K562 (cell line): Measurements from ENCODE around the gene NASP. TPM values are rescaled to one million over a fixed set of nuclear protein-coding genes. Genes with fewer than 3 reads are reported as not detected.
A peak's percentile ranks its signal among the peaks of the same experiment; 100 is the strongest.

Experiments used
- ATAC-seq: fragments of 200-7000 bp; cut with Tn5 transposase; 3 replicates; pipeline ENCODE4 v1.9.1; 2020; ENCODE audit warnings: moderate library complexity
- BruUV-seq: library from RNA; stranded (reverse); fragments of 400-500 nt; replicated peaks from 2 replicates; lab custom pipeline; 2021; lab: Mats Ljungman, UMichigan
- CTCF ChIA-PET: fragments of 300-600 bp; formaldehyde crosslinking; extraction: SDS; loops from one replicate; lab custom pipeline; 2021; ENCODE audit warnings: low intra/inter-chr PET ratio; lab: Yijun Ruan, JAX
- POLR2A ChIA-PET: fragments of 300-600, 350-650 bp; sonication (Branson Sonifier 250); formaldehyde crosslinking; extraction: SDS; loops from one replicate; lab custom pipeline; 2021; ENCODE audit warnings: antibody characterized with exemption, inconsistent platforms; lab: Yijun Ruan, JAX
- DNase-seq, 4 experiments: peaks; one replicate each; pipeline versions ENCODE4 v3.0.0 to v3.0.0-alpha.2; 2011 to 2018; ENCODE audit warnings: low spot score in 3 of 4, mixed read lengths in 3 of 4; ENCODE audit errors: extremely low read depth in 1 of 4
- FAIRE-seq: peaks from 2 replicates; lab custom pipeline; 2011; peaks lifted over from hg19 to GRCh38; lab: Jason Lieb, UNC
- H2AFZ ChIP-seq: 2 replicates; pipeline ENCODE4 v1.6.0; 2011; ENCODE audit warnings: low read depth, low read length, control low read depth, inconsistent platforms
- H3K27ac ChIP-seq: fragments of 200-600 bp; 3 replicates; pipeline ENCODE4 v1.8.0; 2011; ENCODE audit warnings: low read depth, mild to moderate bottlenecking, control low read depth, inconsistent platforms, low read length, moderate library complexity, mixed read lengths; ENCODE audit errors: extremely low read depth
- H3K27me3 ChIP-seq, 2 experiments: fragments of 300-600 bp in 1 of 2; 2 replicates in 1 of 2; 3 replicates in 1 of 2; pipeline versions ENCODE4 v1.6.0 to v1.8.0; 2011; ENCODE audit warnings: inconsistent platforms in 2 of 2, low read length in 2 of 2, mild to moderate bottlenecking in 1 of 2, mixed read lengths in 1 of 2, moderate library complexity in 1 of 2; ENCODE audit not compliant: control insufficient read depth in 2 of 2, insufficient read depth in 2 of 2
- H3K36me3 ChIP-seq: fragments of 300-600 bp; 3 replicates; pipeline ENCODE4 v1.8.0; 2011; ENCODE audit warnings: mild to moderate bottlenecking, low read length, inconsistent platforms; ENCODE audit not compliant: control insufficient read depth, insufficient read depth
- H3K4me1 ChIP-seq, 2 experiments: fragments of 200-600 bp in 1 of 2; replicated peaks in 1 of 2; 2 replicates in 1 of 2; 3 replicates in 1 of 2; pipeline versions ENCODE4 v1.5.1 to v1.8.0; 2011; ENCODE audit warnings: inconsistent platforms in 2 of 2, low read length in 2 of 2, mild to moderate bottlenecking in 1 of 2, mixed read lengths in 1 of 2, moderate library complexity in 1 of 2; ENCODE audit not compliant: control insufficient read depth in 2 of 2, insufficient read depth in 2 of 2
- H3K4me2 ChIP-seq: 2 replicates; pipeline ENCODE4 v1.6.1; 2011; ENCODE audit warnings: low read length, control low read depth, inconsistent platforms, mixed read lengths; ENCODE audit not compliant: insufficient read depth
- H3K4me3 ChIP-seq: fragments of 200-600 bp; sonication (generic), shearing (Covaris generic); 2 replicates; pipeline ENCODE4 v1.5.1; 2016; ENCODE audit warnings: control low read depth, inconsistent platforms
- H3K79me2 ChIP-seq: fragments of 200-600 bp; 3 replicates; pipeline ENCODE4 v1.8.0; 2011; ENCODE audit warnings: low read length, inconsistent platforms; ENCODE audit not compliant: control insufficient read depth, insufficient read depth
- H3K9ac ChIP-seq, 2 experiments: 2 replicates each; pipeline versions ENCODE4 v1.6.0 to v1.6.1; 2011; ENCODE audit warnings: low read depth in 2 of 2, low read length in 2 of 2, control low read depth in 1 of 2, inconsistent platforms in 1 of 2, mild to moderate bottlenecking in 1 of 2, mixed read lengths in 1 of 2; ENCODE audit not compliant: insufficient read depth in 1 of 2
- H3K9me1 ChIP-seq: one replicate; pipeline ENCODE4 v1.6.0; 2011; ENCODE audit warnings: inconsistent platforms, mild to moderate bottlenecking, low read length, moderate library complexity; ENCODE audit not compliant: control insufficient read depth, insufficient read depth
- H3K9me3 ChIP-seq: replicated peaks from 2 replicates; pipeline ENCODE4 v1.5.1; 2011; ENCODE audit warnings: low read depth, low read length, inconsistent platforms; ENCODE audit not compliant: control insufficient read depth, insufficient read depth
- H4K20me1 ChIP-seq: replicated peaks from 2 replicates; pipeline ENCODE4 v1.6.1; 2011; ENCODE audit warnings: low read length, inconsistent platforms, mixed read lengths; ENCODE audit not compliant: control insufficient read depth, insufficient read depth
- BCL6 ChIP-seq: fragments of 250-450 bp; sonication (Bioruptor Pico); IDR thresholded peaks from 2 replicates; pipeline ENCODE4 v1.4.0; 2020
- CBFB ChIP-seq: sonication (generic); formaldehyde crosslinking; IDR thresholded peaks from 2 replicates; pipeline ENCODE4 v1.4.0; 2020; ENCODE audit warnings: mild to moderate bottlenecking, missing genetic modification reagents
- CBX1 ChIP-seq: sonication (generic); IDR thresholded peaks from 2 replicates; pipeline ENCODE4 v1.6.1; 2016; ENCODE audit warnings: antibody characterized with exemption, low read depth, mild to moderate bottlenecking
- HDAC1 ChIP-seq, 2 experiments: fragments of 450-650 bp; IDR thresholded peaks; 2 replicates each; pipeline ENCODE4 v1.6.1; 2016 to 2017; ENCODE audit warnings: inconsistent platforms in 1 of 2, mild to moderate bottlenecking in 1 of 2, moderate library complexity in 1 of 2
- HNRNPL ChIP-seq: fragments of 200-400 bp; formaldehyde crosslinking; IDR thresholded peaks from 2 replicates; pipeline ENCODE4 v1.6.1; 2017; ENCODE audit warnings: low read depth, mild to moderate bottlenecking, low read length
- ILF3 ChIP-seq: fragments of 450-650 bp; IDR thresholded peaks from 2 replicates; pipeline ENCODE4 v1.6.1; 2018; ENCODE audit warnings: antibody characterized with exemption, mild to moderate bottlenecking, moderate library complexity, borderline replicate concordance
- KDM1A ChIP-seq, 2 experiments: fragments of 450-650 bp; IDR thresholded peaks; 2 replicates each; pipeline ENCODE4 v1.6.1; 2016; ENCODE audit warnings: mild to moderate bottlenecking in 2 of 2
- LEF1 ChIP-seq: fragments of 450-650 bp; IDR thresholded peaks from 2 replicates; pipeline ENCODE4 v1.6.1; 2016; ENCODE audit warnings: mild to moderate bottlenecking
- SPI1 ChIP-seq: IDR thresholded peaks from 2 replicates; pipeline ENCODE4 v1.6.1; 2011; ENCODE audit warnings: low read depth, low read length, control low read depth, borderline replicate concordance
- ZNF696 ChIP-seq: fragments of 250-450 bp; sonication (Bioruptor Pico); conservative IDR thresholded peaks from 2 replicates; pipeline ENCODE4 v1.4.0; 2020; ENCODE audit warnings: mild to moderate bottlenecking, moderate library complexity
- WGBS: fragments of 100-300 bp; shearing (Covaris generic); methylation state at CpG from one replicate; pipeline ENCODE4 v1.1.6; 2016; ENCODE audit warnings: low coverage, mixed read lengths; ENCODE audit not compliant: insufficient coverage; ENCODE audit errors: missing lambda C conversion rate; 5-methylcytosine and 5-hydroxymethylcytosine counted together
- in situ Hi-C: fragments of 300-500 bp; cut with MboI; formaldehyde crosslinking; loops from 4 replicates; pipeline ENCODE4 v1.15.0; 2018; ENCODE audit warnings: inconsistent platforms, mixed read lengths
- intact Hi-C: fragments of 100-400 bp; cut with micrococcal nuclease; formaldehyde crosslinking; loops from 2 replicates; pipeline ENCODE4 v1.14.2; 2022
- polyA plus RNA-seq, 8 experiments: library from polyadenylated mRNA; depleted of rRNA in 4 of 8; stranded (reverse) in 5 of 8; unstranded in 3 of 8; fragments of >200 nt; fragmentation: Nextera tagmentation in 2 of 8; fragmentation: Illumina TruSeq in 1 of 8; extraction: Ambion mirVana in 2 of 8; extraction: Trizol in 1 of 8; gene quantifications; 2 replicates each; pipeline versions ENCODE4 v1.2.1 to v1.2.3, GENCODE V29; 2011 to 2014; ENCODE audit warnings: inconsistent platforms in 1 of 8, missing spikeins in 1 of 8
- total RNA-seq, 7 experiments: library from RNA; depleted of rRNA in 6 of 7; stranded (reverse); fragments of >200 nt in 6 of 7; fragmentation: Illumina TruSeq in 2 of 7; extraction: Trizol in 2 of 7; gene quantifications; 2 replicates each; pipeline versions ENCODE4 v1.2.1 to v1.2.3, GENCODE V29; 2011 to 2021; ENCODE audit warnings: low replicate concordance in 1 of 7

Gene NASP
- total and polyA plus RNA-seq, 9 of the 15 experiments (the other 6 are each of a cell fraction or from before 2014, with no cell fraction given): 199 to 578 (median 419) TPM

DNA sequence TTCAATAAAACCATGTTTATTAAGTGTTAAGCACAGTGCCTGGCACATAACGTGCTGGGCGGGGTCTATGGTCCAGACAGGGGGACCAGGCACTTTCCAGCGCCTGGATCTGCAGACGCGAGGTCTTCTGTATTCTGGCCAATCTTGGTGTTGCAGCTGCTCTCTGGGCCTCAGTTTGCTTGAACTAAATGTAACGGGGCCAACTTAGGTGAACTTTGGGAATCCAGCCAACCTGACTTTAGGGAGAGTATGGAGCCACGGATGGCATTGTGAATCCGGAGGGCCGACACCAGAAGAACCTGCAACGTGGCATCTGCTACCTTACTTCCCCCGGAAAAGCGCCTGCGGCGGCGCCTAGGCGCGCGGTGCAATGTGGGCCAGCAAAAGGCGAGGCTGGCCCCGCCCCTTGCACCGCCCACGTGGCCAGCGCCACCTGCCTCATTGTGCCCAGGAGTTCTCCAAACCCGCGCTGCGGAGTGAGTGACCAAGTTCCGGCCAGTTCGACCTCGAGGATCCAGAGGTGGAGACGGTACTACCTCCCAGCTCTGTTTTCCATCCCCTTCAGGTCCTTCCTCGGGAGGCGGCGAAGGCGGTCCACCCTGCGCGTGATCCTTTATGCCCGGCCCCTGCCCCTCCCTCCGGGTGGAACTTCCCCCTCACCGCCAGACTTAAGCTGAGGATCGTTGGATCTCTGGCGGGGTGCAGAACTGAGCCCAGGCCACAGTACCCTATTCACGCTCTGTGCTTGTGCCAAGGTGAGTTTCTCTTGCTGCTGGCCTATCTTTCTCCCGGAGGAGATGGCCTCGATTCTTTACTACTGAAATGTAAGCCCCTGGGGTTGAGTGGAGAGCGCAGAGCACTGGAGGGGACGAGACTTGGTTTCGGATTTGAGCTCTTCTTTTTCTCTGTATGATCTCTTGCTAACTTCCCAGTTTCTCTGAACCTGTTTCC, 33.2 kb upstream of the NASP start, which contains the start of gene AKR1A1 (continued):
- no peak for TF ChIP-seq CBFB

- H3K4me2 ChIP-seq: peak overlapping the region; percentile 95
- H3K79me2 ChIP-seq: peaks cover 32% of the 10 kb centered on the region
- DNase-seq (peak in 1 of 4 experiments; percentile 5), FAIRE-seq (no peak), ATAC-seq (no peak)
- peak overlapping the region; percentile 72 for H3K4me3 ChIP-seq
- H3K9me1 ChIP-seq: no peaks in the 10 kb centered on the region
- H3K9ac ChIP-seq: peak overlapping the region; percentile 84 to 92; a peak in 3 of 4 replicates
- no peak overlapping the region for H2AFZ ChIP-seq
- ChIA-PET POLR2A (interaction anchor here (0.5 to 5.3 kb wide), 18 partner anchors 8 to 830 kb away, joined by 3 to 83 read pairs (median 8); partner anchors contain the start of genes GPBP1L1, MMACHC, MUTYH and NASP), CTCF (no interaction called here)
- no peak overlapping the region; the same call in 1 of the 3 replicates for H3K27ac ChIP-seq
- H3K36me3 ChIP-seq: peaks cover 31% of the 10 kb centered on the region
- peaks cover 10 to 17% of the 10 kb centered on the region in 2 experiments; a peak in 3 of 5 replicates for H3K4me1 ChIP-seq
- no TSS peak for BruUV-seq
- 0 out of 4 replicates have a peak, but pooled peaks of 1 of the 2 experiments have one; percentile 15 for TF ChIP-seq HDAC1 (IDR thresholded peaks at IDR 0.05)
- TF ChIP-seq ILF3: 0 out of 2 replicates have a peak, but pooled peaks have one; percentile 38
- TF ChIP-seq KDM1A (IDR thresholded peaks at IDR 0.05): peak; percentile 35 to 46; a peak in 2 of 4 replicates
- TF ChIP-seq HNRNPL: no peak
- 0 out of 2 replicates have a peak, but pooled peaks have one; percentile 3 for TF ChIP-seq ZNF696 (CRISPR knock-in tag)
- peak; percentile 76; the same call in 1 of the 2 replicates for TF ChIP-seq SPI1
- no peak for TF ChIP-seq LEF1
- no peak for TF ChIP-seq BCL6 (CRISPR knock-in tag)
- TF ChIP-seq CBX1: no peak
- in situ Hi-C loops (no loop called here), intact Hi-C loops (no loop called here)
- no peaks in the 10 kb centered on the region for H4K20me1 ChIP-seq
- no peaks in the 10 kb centered on the region for H3K9me3 ChIP-seq
- H3K27me3 ChIP-seq: no peaks in the 10 kb centered on the region; a peak in 1 of 5 replicates
- 4% methylated on average over 3 of the region's 3 CpGs for WGBS
These were observed 32.2 kb upstream of the NASP start for GRCh38 chr1:45551684-45552083.
